ENCODE results near the gene ENOSF1.
"Not testable (repeated sequence)": the region's sequence is repeated elsewhere in the genome, so short reads cannot be mapped to it uniquely, and the experiment has no call there.

ENOSF1 gene

DNA sequence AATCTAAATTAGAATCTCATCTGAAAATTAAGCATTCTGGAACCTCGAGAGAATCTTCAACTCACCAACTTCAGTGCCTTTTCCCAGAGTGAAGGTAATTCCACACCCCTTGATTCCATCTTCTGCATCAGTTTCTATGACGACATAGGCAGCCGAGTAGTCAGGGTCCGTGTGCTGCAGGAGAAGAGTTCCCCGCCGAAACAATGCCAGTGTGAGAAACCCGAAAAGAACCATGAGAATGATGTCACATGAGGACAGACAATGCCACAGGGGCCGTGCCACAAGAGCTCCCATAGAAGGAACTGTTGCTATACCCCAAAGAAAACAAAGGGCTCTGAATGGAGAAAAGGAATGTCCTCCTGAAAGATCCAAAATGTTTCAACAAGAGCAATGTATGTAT is 6.0 kb downstream of the ENOSF1 start:
- DNase-seq (ENCODE audit: low read depth), result no peak

DNA sequence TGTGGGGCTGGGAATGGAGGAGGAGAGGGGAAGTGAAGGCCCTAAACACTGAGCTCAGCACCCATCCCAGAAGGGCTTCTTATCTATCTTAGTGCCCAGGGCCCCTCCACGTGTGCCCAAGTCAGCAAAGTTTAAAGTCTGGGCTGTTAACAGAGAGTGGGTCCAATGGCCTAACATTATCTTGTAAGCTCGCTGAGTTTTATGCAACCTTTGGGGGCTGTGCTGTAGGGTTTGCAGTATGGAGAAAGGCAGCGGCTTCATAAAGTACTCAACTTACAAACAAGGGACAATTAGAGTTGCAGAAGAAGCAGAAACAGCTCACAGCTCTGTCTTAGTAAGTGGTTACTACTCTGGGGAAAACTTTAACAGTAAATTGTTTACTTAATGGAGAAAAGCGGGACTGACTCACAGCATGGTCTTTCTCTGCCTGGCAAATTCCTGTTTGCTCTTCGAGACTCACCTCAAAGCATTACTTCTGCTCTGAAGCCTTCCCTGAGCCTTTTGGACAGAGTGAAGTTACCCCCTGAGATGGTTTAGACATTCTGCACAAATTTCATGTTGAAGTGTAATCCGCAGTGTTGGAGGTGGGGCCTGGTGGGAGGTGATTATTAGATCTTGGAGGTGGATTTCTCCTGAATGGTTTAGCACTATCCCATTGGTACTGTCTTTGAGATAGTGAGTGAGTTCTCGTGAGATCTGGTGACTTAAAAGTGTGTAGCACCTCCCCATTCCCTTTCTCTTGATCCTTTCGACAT is 9.0 kb downstream of the ENOSF1 start:
- no peak for DNase-seq (ENCODE audit: low read depth)

DNA sequence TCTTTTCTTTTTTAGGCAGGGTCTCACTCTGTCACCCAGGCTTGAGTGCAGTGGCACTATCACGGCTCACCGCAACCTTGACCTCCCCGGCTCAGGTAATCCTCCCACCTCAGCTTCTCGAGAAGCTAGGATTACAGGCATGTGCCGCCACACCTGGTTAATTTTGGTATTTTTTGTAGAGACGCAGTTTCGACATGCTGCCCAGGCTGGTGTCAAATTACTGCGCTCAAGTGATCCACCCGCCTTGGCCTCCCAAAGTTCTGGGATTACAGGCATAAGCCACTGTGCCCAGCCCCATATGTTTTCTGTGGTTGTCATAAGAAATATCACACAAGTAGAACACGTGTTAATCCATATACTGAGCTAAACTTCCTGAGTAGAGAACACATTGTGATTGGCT is 14.6 kb downstream of the ENOSF1 start:
- DNase-seq (ENCODE audit: low read depth), result no peak

DNA sequence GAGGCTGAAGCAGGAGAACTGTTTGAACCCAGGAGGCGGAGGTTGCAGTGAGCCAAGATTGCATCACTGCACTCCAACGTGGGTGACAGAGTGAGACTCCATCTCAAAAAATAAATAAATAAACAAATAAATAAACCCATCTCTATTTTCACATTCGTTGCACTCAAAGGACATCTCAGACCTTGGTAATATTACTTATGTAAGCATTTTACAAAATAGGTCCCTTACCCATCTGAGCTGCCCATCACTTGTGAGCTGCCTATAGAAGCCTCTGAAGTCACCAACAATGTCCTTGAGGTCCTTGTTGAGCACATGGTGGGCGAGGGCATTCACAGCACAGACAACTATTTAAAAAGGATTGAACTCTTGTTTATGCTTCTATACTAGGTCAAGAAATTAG is 15.4 kb downstream of the ENOSF1 start:
- DNase-seq (ENCODE audit: low read depth), result no peak

DNA sequence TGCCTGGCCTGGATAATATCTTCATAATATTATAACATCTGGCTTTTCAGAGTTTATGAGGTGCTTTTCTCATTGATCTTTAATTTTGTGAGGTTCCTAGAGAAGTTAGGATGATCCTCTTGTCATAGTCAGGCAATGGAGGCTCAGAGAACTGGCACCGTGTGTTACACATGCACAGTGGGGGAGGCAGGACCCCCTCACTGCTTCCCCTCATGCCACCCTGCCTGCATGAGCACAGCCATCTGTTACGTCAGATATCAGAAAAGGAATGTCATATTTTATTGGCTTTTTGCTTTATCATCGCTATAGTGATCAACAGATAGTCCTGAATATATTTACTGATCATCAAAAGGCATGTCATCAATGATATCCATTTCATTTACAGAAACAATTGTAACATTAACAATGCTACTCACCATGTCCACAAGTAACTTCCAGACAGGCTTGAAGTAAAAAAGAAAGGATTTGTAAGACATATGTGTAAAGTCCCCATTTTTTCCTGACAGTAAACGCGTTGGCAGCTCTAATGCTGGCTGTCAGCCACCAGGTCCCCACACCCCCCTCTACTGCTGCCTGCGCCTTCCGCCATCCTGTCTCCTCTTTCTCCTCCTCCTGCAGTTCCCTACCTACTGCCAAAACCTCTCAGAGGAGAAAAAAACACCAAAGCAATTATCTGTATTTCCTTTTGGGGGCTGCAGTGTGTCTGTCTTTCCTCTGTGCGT is 18.8 kb downstream of the ENOSF1 start:
- no peak for DNase-seq (ENCODE audit: low read depth)

DNA sequence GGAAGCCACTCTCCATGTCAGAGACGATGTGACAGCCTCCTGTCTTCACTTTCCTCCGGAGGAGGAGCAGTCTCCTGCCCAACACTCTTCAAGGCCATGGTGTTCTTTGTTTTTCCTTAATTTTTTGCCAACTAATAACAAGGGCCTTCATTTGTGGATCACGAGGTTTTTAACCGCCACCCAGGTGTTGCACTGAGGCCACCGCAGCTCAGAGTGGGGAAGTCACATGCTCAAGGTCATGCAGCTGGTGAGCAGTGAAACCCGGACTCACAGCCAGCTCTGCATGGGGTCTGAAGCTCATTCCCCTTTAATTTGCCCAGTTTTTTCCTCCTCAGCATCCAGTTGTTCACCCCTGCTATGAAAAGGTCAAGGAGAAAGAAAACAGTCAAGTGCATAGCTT is 19.6 kb downstream of the ENOSF1 start:
- no peak for DNase-seq (ENCODE audit: low read depth)

DNA sequence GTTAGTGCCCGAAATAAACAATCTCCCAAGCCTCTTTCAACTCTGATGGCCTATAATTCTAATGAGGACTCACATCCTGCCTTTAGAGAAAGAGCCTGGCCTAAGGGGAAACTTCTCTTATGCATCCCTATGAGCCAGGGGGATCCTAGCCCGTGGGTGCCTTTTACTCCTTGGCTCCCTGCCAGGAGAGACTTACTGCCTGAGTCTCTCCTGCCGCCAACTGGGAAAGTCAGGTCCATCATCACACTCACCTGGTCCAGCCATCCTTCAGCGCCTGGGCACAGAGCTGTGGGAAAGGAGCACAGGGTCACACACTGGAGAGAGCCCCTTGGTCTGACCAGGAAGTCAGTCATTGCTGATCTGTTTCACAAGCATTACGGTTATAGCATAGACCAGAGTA is 24.1 kb downstream of the ENOSF1 start:
- DNase-seq (ENCODE audit: low read depth), result no peak

DNA sequence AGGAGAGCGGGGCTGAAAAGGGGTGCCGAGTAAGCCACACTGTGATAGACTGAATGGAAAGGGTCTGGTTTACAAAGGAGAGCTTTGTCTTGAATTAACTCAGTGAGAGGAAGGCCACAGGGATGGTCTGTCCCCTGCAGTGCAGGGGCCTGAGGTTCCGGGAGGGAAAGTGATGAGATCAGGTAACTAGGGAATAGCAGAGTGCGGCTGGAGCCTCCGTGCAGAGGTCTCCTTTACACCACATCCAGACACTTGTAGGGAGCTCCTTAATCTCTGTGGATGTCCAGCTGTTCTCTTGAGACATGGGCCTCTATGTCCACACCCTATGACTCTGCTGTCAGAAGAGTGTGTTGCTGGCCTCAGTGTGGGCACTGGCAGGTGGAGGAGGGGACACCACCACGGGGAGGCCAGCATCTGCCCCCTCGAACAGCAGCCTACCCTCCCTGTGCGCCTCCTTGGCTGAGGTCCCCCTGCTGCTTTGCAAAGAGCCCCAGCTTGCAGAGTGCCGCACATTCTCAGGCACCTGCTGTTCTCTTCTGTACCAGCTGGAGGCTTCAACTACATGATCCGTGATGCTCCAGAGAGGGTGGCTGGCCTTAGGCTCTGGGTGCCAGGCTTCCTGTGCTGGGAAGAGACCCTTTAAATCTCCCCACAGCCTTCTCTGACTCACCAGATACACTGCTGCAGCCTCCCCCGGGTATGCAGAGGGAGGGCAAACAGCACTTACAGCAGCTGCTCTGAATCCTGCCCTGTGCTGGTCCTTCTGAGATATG is 25.9 kb downstream of the ENOSF1 start:
- no peak for DNase-seq (ENCODE audit: low read depth)

DNA sequence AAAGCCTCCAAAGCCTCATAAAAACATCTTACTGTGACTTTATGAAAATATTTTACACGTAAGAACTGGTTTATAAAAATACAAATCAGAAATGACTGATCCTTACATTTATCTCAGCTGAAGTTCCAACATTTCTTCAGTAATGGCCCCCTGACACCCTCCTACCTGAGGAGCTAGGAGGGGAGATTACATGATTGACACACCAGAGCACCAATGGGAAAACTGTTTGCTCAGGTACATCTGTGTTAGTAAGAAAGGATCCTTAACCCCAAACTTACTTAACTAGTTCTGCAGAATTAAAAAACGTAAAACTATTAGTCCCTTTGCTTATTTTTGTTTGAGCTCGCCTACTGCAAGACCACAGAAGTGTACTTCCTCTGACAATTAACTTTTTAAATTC is 27.0 kb downstream of the ENOSF1 start:
- DNase-seq (ENCODE audit: low read depth), result no peak

DNA sequence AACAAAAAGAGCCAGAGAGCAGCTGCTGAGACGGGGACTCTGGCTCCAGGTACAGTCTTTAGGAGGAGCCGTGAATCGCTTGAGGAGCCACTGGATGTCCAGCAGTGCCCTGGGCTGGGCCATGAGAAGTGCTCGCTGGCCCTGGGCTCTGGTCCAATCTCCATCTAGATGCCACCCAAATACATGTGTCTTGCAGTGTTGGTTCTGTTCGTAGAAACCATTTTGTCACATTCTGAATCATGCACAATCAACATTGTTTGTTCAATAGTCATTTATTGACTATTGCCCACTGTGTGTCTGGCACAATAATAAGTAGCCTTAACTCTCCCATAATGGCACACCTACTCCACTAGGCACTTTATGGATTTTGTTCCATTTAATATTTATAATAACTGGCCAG is 28.9 kb downstream of the ENOSF1 start:
- DNase-seq (ENCODE audit: low read depth), result no peak

DNA sequence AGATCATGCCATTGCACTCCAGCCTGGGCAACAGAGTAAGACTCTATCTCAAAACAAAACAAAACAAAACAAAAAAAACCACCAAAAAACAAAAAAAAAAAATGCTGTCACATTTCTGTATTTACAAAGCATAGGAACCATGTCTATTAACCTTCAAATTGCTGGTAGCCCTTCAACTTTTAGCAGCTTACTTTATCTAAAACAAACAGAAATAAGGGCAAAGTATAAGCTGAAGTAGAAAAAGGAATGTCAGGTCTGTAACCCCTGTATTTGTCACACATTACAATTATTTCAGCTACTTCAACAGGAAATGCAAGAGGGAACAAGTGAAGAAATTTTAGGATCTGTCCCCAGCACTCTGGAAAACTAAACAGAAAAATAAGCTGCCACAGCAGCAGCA is 29.6 kb downstream of the ENOSF1 start:
- DNase-seq (ENCODE audit: low read depth), result no peak

DNA sequence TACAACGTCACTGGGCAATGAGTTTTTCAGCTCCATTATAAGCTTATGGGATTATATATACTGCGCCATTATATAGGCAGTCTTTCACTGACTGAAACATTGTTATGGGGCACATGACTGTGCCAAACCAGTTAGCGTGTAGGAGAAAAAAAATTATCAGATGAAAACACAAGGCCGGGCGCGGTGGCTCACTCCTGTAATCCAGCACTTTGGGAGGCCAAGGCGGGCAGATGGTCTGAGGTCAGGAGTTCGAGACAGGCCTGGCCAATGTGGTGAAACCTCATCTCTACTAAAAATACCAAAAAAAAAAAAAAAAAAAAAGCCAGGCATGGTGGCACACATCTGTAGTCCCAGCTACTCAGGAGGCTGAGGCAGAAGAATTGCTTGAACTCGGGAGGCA is 30.0 kb downstream of the ENOSF1 start:
- DNase-seq (ENCODE audit: low read depth), result not testable (repeated sequence)

DNA sequence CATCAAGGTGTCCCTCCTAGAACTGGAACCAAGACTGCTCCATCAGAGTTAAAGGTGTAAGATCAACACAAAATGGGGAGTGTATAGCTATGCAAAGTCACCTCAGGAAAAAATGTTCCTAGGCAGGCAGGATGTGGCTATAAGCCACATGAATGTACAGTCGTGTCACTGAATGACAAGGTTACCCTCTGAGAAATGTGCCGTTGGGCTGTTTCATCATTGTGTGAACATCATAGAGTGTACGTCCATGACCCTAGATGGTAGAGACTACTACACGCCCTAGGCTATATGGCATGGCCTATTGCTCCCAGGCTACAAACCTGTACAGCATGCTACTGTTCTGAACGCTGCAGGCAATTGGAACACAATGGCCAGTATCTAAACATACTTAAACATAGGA is 30.4 kb downstream of the ENOSF1 start:
- no peak for DNase-seq (ENCODE audit: low read depth)

DNA sequence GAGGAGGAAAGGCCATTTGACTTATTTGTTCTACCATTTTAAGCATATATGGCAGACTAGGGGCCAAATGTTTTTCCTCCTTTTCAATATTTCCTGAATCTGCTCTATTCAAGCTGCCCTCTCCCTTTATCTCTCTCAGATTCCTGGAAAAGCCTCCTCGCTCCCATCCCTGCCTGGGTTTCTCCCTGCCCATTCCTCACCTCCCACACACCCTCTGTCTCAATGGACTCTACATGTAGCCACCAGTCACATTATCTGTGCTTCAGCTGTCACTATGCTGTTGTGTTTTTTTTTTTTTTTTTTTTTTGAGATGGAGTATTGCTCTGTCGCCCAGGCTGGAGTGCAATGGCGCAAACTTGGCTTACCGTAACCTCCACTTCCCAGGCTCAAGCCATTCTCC is 32.0 kb downstream of the ENOSF1 start:
- no peak for DNase-seq (ENCODE audit: low read depth)

DNA sequence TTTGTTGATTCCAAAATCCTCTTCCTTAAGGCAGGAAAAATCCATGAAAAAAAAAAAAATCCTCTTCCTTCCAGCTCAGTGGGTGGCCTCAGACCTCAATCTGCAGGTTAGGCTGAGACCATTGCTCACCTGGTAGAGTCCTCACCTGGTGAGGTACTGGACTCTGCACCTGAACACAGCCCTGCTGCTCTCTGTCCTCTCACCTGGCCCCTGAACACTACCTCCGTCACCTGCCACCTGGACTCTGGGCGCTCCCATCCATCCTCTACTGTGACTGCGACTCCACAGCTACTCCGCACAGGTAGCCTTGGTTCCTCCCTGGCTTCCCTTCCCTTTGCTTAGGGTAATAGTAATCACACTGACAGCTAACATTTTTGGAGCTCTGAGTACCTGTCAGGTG is 32.9 kb downstream of the ENOSF1 start:
- no peak for DNase-seq (ENCODE audit: low read depth)

DNA sequence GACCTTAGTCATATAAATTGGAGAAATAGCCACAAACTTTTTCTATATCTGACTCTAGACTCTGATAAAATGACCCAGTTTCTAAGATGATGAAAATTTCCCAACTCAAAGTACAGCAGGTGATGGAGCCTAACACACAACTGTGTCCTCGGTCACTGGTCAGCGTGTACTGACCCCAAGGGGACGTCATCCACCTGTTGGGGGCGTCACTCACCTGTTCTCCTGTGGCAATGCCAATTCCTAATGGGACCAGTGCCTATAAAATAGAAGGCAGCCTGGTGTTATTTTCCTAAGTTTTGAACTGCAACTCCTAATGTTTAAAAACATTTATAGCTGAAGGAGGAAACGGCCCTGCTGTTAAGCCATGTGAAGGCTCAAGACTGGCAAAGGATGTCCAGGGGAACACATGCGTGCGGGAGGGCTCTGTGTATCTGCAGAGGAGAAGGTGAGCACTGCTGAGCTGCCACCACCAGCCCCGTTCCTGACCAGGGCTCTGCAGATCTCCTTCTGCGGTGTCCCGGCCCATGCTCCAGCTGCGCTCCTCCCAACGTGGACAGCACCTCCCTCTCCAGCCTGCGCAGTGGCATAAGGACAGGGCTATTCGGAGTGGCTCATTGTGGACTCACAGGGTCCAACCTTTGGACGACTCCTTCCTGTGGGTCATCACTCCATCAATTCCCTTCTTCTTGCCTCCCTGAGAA is 33.8 kb downstream of the ENOSF1 start:
- DNase-seq (ENCODE audit: low read depth), result no peak

DNA sequence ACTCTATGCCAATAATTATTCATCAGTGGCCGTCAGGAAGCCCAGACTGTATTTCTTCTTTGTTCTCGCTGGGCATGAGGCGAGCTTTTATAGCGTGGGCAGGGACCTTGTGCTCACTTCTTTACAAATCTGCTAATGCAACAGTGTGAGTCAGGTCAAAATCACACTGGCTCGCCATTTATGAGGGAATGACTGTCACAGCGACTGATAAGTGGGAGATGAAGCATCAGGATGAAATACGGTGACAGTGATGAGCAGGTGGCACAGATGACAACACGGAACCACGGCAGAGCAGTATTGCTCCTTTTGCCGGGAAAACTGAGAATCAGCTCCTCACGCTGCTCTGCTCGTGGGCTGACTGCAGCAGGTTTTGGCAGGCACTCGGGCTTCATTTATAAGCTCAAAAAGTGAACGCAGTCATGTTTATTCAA is 34.5 kb downstream of the ENOSF1 start:
- no peak for DNase-seq (ENCODE audit: low read depth)

DNA sequence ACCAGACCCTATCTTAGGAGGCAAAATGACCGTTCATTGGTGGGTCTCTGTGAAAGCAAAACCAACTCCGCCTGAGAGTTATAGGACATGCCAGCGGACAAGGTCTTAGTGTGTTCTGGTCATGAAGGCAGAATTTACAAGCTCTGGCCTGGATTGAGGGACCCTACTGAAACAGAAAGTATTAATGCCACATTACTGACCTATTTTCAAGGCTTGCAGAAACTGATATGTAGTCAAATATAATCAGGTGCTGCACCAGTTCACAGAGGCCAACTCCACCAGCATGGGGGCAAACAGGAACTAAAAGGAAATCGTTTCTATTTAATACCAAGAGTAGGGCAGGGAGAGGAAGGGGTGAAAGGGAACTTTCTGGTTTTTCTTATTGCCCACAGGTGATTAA is 35.3 kb downstream of the ENOSF1 start:
- DNase-seq (ENCODE audit: low read depth), result no peak

DNA sequence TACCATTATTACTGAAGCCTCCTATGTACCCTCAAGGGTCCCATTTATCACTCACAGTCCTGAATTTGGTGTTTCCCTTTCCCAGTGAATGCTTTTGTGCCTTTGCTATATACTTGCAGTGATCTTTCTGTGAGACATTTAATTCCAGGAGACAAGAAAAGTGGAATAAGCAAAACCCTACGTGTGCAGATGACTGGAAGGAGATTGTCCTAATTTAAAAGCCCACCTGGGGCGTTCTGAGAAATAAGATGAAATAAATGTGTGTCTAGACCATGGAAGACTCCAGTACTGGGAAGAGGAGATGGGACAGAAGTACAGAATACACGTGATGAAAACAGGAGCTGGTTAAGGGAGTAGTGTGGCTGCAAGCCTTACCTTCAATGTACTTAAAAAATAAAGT is 35.7 kb downstream of the ENOSF1 start:
- no peak for DNase-seq (ENCODE audit: low read depth)

DNA sequence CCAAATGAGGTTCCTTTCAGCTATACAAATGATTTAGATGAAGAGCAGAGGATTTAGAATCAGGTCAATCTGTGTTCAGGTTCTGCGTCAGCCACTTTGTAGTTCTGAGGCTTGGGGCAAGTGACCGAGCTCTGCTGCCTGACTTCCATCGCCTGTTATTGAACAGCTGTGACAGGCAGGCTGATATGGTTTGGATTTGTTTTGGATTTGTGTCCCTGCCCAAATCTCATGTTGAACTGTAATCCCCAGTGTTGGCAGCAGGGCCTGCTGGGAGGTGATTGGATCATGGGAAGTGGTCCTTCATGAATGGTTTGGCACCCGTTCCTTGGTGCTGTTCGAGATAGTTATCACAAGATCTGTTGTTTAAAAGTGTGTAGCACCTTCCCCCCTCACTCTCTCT is 36.4 kb downstream of the ENOSF1 start:
- no peak for DNase-seq (ENCODE audit: low read depth)

DNA sequence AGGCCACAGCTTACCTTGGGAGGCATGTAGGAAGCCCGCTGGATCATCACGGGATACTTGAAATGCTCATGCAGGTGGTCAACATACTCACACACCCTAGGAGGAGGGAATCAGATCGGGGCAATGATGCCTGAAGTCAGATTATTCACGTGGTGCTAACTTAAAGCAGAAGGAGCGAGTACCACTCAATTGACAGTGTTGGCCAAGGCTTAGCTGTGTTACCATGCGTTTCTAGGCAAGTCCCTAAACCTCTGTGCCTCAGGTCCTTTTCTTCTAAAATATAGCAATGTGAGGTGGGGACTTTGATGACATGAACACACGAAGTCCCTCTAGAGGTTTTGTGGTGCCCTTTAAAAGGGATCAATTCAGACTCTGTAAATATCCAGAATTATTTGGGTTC is 37.1 kb downstream of the ENOSF1 start:
- DNase-seq (ENCODE audit: low read depth), result no peak

DNA sequence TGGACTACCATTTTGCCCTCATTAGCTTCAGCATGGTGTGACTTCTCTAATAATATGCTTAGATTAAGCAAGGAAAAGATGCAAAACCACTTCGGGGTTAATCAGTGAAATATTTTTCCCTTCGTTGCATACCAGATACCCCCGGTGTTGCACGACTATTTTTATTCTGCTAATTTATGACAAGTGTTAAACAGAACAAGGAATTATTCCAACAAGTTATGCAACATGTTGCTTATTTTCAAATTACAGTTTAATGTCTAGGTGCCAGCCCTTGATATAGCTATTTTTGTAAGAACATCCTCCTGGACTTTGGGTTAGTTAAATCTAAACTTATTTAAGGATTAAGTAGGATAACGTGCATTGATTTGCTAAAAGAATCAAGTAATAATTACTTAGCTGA is 38.7 kb downstream of the ENOSF1 start:
- no peak for DNase-seq (ENCODE audit: low read depth)

DNA sequence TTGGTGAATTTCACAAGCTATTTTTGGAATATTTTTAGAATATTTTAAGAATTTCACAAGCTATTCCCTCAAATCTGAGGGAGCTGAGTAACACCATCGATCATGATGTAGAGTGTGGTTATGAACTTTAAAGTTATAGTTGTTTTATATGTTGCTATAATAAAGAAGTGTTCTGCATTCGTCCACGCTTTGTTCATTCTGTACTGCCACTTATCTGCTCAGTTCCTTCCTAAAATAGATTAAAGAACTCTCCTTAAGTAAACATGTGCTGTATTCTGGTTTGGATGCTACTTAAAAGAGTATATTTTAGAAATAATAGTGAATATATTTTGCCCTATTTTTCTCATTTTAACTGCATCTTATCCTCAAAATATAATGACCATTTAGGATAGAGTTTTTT is 39.1 kb downstream of the ENOSF1 start:
- DNase-seq (ENCODE audit: low read depth), result no peak

Measured in stimulated activated CD8-positive, alpha-beta memory T cell treated with anti-CD3 and anti-CD28 coated beads, Interleukin-12 subunit alpha, Interleukin-12 subunit beta, amount 100 ng/mL, for 4 hours (primary cell).